Adrenal gland (tissue), 12 donors: Measurements from ENCODE around the gene SFTA2. TPM values are rescaled to one million over a fixed set of nuclear protein-coding genes. Genes with fewer than 3 reads are reported as not detected.
"Not testable (repeated sequence)": the region's sequence is repeated elsewhere in the genome, so short reads cannot be mapped to it uniquely, and the experiment has no call there.

Experiments
- DNase-seq, 7 donors: peaks; one replicate each; pipeline ENCODE4 v3.0.0-alpha.2; 2019 to 2020
- H3K27ac ChIP-seq, 5 donors: fragments of 200-600 bp; sonication (generic) in 4 of 5; 1 replicate in 3 of 5; 2 replicates in 2 of 5; pipeline versions ENCODE4 v1.5.1 to v1.8.0; 2016 to 2020; ENCODE audit warnings: mild to moderate bottlenecking in 1 of 5
- H3K27me3 ChIP-seq: fragments of 200-600 bp; 2 replicates; pipeline ENCODE4 v1.8.0; 2021
- H3K36me3 ChIP-seq, 2 donors: fragments of 200-600 bp; replicated peaks in 1 of 2; 1 replicate in 1 of 2; 2 replicates in 1 of 2; pipeline versions ENCODE4 v1.5.1 to v1.8.0; 2018 to 2022
- H3K4me1 ChIP-seq, 2 donors: fragments of 200-600 bp; replicated peaks in 1 of 2; 1 replicate in 1 of 2; 2 replicates in 1 of 2; pipeline versions ENCODE4 v1.5.1 to v1.8.0; 2018 to 2021
- H3K4me3 ChIP-seq, 4 donors: fragments of 200-600 bp; sonication (generic) in 3 of 4; one replicate each; pipeline ENCODE4 v1.5.1; 2016 to 2018
- H3K9me3 ChIP-seq, 3 donors: fragments of 200-600 bp; sonication (generic) in 1 of 3; replicated peaks in 1 of 3; 1 replicate in 2 of 3; 2 replicates in 1 of 3; pipeline versions ENCODE4 v1.5.1 to v1.8.0; 2016 to 2021
- POLR2A ChIP-seq, 2 donors: fragments of 450-650 bp; IDR thresholded peaks; one replicate each; pipeline ENCODE4 v1.6.1; 2017; ENCODE audit warnings: antibody characterized with exemption in 2 of 2, mild to moderate bottlenecking in 2 of 2, moderate library complexity in 1 of 2
- WGBS, 4 donors: extraction: QIAGEN DNeasy Blood & Tissue Kit in 2 of 4; methylation state at CpG; one replicate each; pipeline versions ENCODE4 v1.1.5 to v1.1.7; 2013 to 2017; 5-methylcytosine and 5-hydroxymethylcytosine counted together
- intact Hi-C, 2 donors: fragments of 100-400 bp; cut with DNase I; formaldehyde crosslinking; loops; one replicate each; pipeline versions ENCODE4 v1.14.1 to v1.15.0; 2022 to 2023
- polyA plus RNA-seq, 3 donors: library from polyadenylated mRNA; stranded (reverse); fragments of 200-250 nt in 2 of 3; fragments of 350-450 nt in 1 of 3; fragmentation: Illumina TruSeq in 1 of 3; extraction: RNeasy Lipid Tissue Mini Kit (QIAGEN cat#74804) in 1 of 3; gene quantifications; one replicate each; pipeline ENCODE4 v1.2.3, GENCODE V29; 2013 to 2014
- total RNA-seq, 9 donors: library from RNA; depleted of rRNA in 4 of 9; stranded (reverse); fragments of >200 nt in 4 of 9; fragments of 120-200 nt in 1 of 9; fragmentation: NEBNext Ultra II Directional in 1 of 9; extraction: Animal tissue kit (Norgen Biotek cat#: 25700) in 1 of 9; gene quantifications; one replicate each; pipeline versions ENCODE4 v1.1.0 to v1.2.4, GENCODE V29; 2013 to 2023
- TF ChIP-seq, protein P1 (sequence below), 6 experiments: fragments of 450-650 bp in 4 of 6; fragments of 200-600 bp in 2 of 6; sonication (generic) in 1 of 6; IDR thresholded peaks; 1 replicate in 5 of 6; 2 replicates in 1 of 6; pipeline versions ENCODE4 v1.5.1 to v1.8.0; 2016 to 2021; ENCODE audit warnings: antibody characterized with exemption in 6 of 6, mild to moderate bottlenecking in 2 of 6, moderate library complexity in 1 of 6
- donor health status: healthy with polysubstance abuse.
- donor health status: Bipolar disorder and iron deficiency.
- donor health status: DM: yes; HTN: yes; CAD: no.
- donor health status: DM: no; HTN: no; CAD: no.
- donor health status: DM: no; HTN: no; CAD: no.
- donor health status: DM: yes; HTN: yes; CAD: no.

The SFTA2 gene
- total and polyA plus RNA-seq, 12 donors, result 0.20 to 1.5 (median 0.38) TPM; not detected in 7

DNA sequence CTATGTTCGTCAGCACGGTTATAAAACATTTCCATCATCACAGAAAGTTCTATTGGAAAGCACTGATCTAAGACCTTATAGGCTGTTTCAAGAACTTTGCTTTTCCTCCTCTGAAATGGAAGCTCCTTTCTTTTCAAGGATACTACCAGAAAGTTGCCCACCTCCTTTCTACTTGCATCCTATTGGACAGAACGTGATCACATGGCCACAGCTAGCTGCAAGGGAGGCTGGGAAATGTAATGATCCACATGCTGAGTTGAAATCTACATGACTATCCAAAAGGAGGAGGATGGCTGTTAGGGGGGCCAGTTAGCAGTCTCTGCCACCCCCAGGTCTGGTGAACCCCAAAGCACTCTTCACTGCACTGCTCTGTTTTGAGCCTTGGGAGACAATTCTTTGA lies 3.3 kb downstream of the SFTA2 start:
- no peaks in the 10 kb centered on the region for H3K27me3 ChIP-seq
- H3K4me3 ChIP-seq, result no peak overlapping the region
- peaks cover 0 to 23% of the 10 kb centered on the region in 2 donors for H3K36me3 ChIP-seq
- WGBS, 4 donors, result 93 to 98% (median 95%) methylated on average over 3 of the region's 3 CpGs
- intact Hi-C loops, result no loop called here
- no peaks in the 10 kb centered on the region for H3K9me3 ChIP-seq
- TF ChIP-seq, protein P1, sequence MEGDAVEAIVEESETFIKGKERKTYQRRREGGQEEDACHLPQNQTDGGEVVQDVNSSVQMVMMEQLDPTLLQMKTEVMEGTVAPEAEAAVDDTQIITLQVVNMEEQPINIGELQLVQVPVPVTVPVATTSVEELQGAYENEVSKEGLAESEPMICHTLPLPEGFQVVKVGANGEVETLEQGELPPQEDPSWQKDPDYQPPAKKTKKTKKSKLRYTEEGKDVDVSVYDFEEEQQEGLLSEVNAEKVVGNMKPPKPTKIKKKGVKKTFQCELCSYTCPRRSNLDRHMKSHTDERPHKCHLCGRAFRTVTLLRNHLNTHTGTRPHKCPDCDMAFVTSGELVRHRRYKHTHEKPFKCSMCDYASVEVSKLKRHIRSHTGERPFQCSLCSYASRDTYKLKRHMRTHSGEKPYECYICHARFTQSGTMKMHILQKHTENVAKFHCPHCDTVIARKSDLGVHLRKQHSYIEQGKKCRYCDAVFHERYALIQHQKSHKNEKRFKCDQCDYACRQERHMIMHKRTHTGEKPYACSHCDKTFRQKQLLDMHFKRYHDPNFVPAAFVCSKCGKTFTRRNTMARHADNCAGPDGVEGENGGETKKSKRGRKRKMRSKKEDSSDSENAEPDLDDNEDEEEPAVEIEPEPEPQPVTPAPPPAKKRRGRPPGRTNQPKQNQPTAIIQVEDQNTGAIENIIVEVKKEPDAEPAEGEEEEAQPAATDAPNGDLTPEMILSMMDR (IDR thresholded peaks at IDR 0.05), result no peak
- TF ChIP-seq POLR2A (IDR thresholded peaks at IDR 0.05), result no peak
- no peaks in the 10 kb centered on the region for H3K4me1 ChIP-seq
- no peak for DNase-seq
- H3K27ac ChIP-seq, result no peak overlapping the region

DNA sequence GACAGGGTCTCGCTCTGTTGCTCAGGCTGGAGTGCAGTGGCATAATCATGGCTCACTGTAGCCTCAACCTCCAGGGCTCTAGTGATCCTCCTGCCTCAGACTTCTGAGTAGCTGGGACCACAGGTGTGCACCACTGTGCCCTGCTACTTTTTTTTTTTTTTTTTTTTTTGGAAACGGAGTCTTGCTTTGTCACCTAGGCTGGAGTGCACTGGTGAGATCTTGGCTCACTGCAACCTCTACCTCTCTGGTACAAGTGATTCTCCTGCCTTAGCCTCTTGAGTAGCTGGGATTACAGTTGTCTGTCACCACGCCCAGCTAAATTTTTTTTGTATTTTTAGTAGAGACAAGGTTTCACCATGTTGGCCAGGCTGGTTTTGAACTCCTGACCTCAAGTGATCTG lies 4.9 kb downstream of the SFTA2 start:
- H3K4me3 ChIP-seq, H3K9me3 ChIP-seq, intact Hi-C loops, H3K4me1 ChIP-seq, H3K27me3 ChIP-seq, H3K27ac ChIP-seq, DNase-seq: not testable (repeated sequence)
- H3K36me3 ChIP-seq, result peaks cover 0 to 37% of the 10 kb centered on the region in 2 donors
- 94 to 100% (median 95%) methylated on average over 3 of the region's 3 CpGs for WGBS, 4 donors

DNA sequence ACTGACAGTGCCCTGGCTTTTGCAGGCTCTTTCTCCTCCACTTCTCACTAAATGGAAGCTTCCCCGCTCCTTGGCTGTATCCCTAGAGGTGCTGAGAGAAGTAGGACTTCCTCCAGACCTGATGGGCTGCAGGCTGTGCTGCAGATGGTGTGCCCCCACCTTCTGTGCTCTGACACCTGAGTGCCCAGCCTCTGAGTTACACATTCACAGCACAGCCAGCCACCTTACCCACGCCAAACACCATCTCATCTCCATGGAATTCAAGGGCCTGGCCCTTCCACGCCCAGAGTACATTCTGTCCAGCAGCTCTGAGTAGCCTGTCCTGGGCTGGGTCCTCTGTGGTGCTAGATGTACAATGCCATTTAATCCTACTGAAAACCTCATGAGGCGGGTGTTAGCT lies 5.3 kb downstream of the SFTA2 start:
- Histone ChIP-seq H3K9me3 (no peaks in the 10 kb centered on the region), H3K4me1 (no peaks in the 10 kb centered on the region), H3K27ac (no peak overlapping the region), H3K27me3 (no peaks in the 10 kb centered on the region), H3K4me3 (no peak overlapping the region), H3K36me3 (peaks cover 0 to 41% of the 10 kb centered on the region in 2 donors)
- WGBS, 4 donors, result 91 to 95% (median 92%) methylated on average over 4 of the region's 4 CpGs
- TF ChIP-seq, protein P1 (IDR thresholded peaks at IDR 0.05), result no peak
- no peak for TF ChIP-seq POLR2A (IDR thresholded peaks at IDR 0.05)
- DNase-seq, result no peak
- intact Hi-C loops, result no loop called here

DNA sequence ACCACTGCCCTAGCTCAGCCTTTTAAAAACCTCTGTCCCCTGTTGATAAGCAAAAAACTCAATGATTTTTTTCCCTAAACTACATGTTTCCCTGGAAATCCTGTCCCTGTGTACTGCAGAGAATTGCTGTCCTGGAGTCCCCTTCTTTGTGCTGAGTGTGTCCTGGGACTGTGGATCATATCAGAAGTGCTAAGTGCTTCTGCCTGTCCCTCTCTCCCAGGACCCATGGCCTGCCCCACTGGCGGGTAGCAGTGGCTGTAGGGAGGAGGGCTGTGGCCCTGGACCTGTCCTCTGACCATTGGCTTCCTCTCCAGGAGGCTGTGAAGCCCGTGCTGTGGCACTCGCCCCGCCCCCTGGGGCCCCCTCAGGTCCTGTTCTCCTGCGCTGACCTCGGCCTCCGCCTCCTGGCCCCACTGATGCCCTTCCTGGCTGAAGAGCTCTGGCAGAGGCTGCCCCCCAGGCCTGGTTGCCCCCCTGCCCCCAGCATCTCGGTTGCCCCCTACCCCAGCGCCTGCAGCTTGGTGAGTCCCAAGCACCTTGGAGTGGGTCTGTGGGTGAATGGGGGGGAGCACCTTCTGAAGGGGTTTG lies 7.8 kb downstream of the SFTA2 start:
- peaks cover 0 to 67% of the 10 kb centered on the region in 2 donors for H3K36me3 ChIP-seq
- H3K27ac ChIP-seq, H3K4me1 ChIP-seq, H3K9me3 ChIP-seq, DNase-seq, H3K27me3 ChIP-seq, H3K4me3 ChIP-seq: not testable (repeated sequence)
- WGBS, 4 donors, result 80 to 91% (median 90%) methylated on average over 1 to 9 of the region's 9 CpGs
- intact Hi-C loops, result loop anchor here in 1 of 2 donors (5.0 kb wide), 1 partner anchor 153 kb away; no protein-coding TSS in a partner anchor

DNA sequence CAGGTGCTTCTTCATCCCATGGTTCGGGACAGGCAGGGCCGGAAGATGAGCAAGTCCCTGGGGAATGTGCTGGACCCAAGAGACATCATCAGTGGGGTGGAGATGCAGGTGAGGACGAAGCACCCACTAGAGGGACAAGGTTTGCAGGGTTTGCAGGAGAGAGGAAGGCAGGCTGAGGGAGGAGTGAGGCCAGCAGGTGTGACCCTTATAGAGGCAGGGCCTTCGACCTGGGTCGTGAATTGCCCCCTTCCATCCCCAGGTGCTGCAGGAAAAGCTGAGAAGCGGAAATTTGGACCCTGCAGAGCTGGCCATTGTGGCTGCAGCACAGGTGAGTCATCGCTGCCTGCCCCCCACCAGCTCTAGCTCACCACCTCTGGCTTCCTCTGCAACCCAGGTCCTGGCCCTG lies 9.5 kb downstream of the SFTA2 start:
- no peak for DNase-seq
- TF ChIP-seq, protein P1 (IDR thresholded peaks at IDR 0.05), result no peak
- no peak for TF ChIP-seq POLR2A (IDR thresholded peaks at IDR 0.05)
- WGBS, 4 donors, result 83 to 96% (median 95%) methylated on average over 3 to 7 of the region's 7 CpGs
- H3K36me3 ChIP-seq, result peaks cover 0 to 81% of the 10 kb centered on the region in 2 donors
- intact Hi-C loops, result loop anchor here in 1 of 2 donors (5.0 kb wide), 1 partner anchor 155 kb away; no protein-coding TSS in a partner anchor
- no peaks in the 10 kb centered on the region for H3K9me3 ChIP-seq
- H3K4me1 ChIP-seq, result no peaks in the 10 kb centered on the region
- H3K27ac ChIP-seq, result no peak overlapping the region
- no peak overlapping the region for H3K4me3 ChIP-seq
- no peaks in the 10 kb centered on the region for H3K27me3 ChIP-seq
